Stimulated activated CD4-positive, alpha-beta T cell treated with anti-CD3 and anti-CD28 coated beads, Interleukin-4, amount 100 ng/mL, for 24 hours (primary cell): ENCODE measurements around the gene LRRC8C.

ENCODE experiments used
- DNase-seq: peaks from one replicate; pipeline ENCODE4 v3.0.0-alpha.2; 2020

Gene LRRC8C

GRCh38 chr1:89635825-89636815, 3.2 kb downstream of the LRRC8C start:
- DNase-seq = no peak

GRCh38 chr1:89637496-89637895, 4.6 kb downstream of the LRRC8C start:
- no peak for DNase-seq

- no peak for DNase-seq
Observed at GRCh38 chr1:89640440-89640839, 7.5 kb downstream of the LRRC8C start.

- DNase-seq = no peak
Observed at GRCh38 chr1:89641781-89642180, 8.9 kb downstream of the LRRC8C start.

DNA sequence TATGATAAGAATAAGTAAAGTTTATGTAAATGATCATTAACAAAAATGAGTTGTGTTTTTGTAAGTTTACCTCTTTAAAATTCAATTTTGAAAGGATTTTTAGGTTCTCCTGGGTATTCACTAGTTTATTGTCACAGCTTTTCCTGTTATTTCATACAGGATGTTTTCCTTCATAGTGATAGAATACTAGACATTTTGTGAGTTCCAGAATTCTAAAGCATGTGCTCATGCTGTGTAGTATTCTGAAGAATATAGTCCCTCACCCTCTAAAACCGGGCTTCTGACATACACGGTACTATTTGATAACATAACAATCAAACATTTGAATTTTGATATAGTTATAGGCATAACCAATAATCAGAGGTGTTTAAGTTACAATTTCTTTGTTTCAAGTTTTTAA, 10.7 kb downstream of the LRRC8C start:
- no peak for DNase-seq

DNA sequence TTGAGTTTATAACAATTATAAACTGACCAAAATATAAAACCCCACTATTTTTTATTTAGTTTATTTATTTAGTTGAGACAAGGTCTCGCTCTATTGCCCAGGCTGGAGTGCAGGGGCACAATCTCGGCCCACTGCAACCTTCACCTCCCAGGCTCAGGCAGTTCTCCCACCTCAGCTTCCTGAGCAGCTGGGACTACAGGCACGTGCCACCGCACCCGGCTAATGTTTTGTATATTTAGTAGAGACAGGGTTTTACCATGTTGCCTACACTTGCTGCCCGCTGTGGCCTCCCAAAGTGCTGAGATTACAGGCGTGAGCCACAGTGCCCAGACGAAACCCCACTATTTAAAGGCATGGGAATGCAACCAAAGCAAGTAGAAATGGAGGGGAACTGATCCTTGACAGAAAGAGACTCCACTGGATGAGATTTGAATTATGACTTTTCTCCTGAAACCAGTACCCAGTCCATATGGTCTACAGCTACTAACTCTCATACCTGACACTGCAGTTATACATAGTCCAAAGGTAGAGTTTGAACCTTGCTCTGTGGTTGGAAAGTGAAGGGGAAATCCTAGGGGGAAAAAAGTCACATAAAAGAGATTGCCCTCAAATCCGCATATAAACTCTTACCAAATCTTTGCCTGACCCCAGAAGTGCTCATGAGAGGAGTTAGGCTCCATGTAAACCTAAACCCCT, 11.3 kb downstream of the LRRC8C start:
- no peak for DNase-seq

GRCh38 chr1:89646259-89646658, 13.3 kb downstream of the LRRC8C start:
- DNase-seq = no peak

- DNase-seq = no peak
Observed at GRCh38 chr1:89649783-89650182, 16.9 kb downstream of the LRRC8C start.

GRCh38 chr1:89652373-89652772, 19.5 kb downstream of the LRRC8C start:
- no peak for DNase-seq

DNA sequence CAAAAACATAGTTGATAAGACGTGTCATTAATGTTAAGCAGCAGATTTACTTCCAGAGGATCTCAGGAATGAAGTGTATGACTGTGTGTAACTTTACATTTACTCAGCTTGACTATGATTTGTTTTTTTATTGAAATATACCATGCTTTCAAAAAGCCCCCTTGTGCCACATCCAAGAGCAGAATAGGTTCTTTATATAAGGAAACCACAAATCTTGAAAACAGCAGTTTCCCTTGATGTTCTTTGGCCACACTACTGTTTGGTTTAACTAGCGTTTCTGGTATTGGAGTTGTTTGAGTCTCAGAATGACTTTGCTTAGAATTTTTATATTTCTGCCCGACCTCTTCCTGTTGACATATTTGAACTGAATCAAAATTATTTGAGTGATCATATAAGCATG, 25.0 kb downstream of the LRRC8C start:
- DNase-seq = no peak

DNA sequence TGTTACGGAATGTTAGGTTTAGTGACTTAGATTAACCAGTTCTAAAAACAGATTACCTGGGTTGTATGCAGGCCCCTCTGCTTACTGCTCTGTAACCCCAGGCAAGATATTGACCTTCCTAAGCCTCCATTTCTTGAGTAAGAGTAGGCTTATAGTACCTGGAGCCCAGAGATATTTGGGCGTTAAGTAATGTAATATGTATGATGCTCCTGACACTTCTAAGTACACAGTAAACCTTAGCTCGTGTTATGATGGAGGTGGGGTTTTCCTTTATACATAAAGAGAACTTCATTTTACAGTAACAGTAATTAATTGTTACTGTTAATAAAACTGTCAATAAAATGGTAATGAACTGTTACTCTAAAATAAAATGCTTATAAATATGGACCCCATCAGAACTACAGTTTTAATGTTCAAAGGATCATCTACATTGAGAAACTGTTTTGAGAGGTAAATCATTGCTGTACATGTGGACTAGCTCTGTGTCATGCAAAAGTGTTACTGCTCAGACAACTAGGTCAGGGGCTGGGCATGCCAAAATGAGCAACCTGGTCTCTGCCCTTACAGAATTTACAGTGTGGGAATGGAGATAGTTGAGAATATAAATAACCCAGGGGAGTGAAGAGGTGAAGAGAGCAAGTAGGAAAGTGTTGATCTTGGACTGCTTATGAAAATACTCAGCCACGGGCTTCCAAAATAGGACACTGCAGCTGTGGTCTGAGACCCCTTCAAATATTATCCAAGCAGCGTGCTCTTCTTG, 26.6 kb downstream of the LRRC8C start:
- DNase-seq = no peak

DNA sequence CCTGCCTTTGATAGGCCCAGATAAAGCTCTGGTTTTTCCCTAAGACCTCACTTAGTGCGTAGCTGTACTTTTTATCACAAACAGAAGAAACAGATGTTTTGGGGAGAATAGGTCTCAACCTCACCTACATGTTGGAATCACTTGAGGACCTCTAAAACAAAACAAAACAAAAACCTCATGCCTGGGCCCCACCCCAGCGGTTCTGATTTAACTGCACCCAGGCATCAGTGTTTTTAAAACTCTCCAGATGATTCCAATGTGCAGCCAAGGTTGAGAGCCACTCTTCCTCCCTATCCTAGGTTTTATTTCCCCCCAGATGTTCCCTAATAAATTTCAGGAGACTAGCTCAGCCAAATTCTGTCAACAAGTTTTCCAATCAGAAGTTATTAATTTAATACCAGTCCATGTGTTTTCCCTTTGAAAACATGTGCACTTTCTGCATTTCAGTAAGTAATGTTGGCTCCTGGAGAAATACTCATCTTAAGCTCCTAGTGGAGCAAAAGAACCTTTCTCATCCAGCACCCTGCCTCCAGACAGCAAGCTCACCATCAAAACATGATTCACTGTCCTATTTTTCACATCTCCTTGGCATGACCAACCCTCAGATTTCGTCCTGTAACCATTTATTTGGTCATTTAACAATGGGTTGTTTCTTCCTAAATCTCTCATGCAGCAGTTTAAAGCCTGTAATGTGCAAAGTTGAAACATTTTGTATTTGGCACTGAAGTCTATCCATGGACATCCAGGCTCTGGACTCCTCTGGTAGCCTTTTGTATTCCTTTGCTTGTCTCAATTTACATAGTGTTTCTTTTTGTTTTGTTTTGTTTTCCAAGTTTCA, 27.5 kb downstream of the LRRC8C start:
- no peak for DNase-seq

DNA sequence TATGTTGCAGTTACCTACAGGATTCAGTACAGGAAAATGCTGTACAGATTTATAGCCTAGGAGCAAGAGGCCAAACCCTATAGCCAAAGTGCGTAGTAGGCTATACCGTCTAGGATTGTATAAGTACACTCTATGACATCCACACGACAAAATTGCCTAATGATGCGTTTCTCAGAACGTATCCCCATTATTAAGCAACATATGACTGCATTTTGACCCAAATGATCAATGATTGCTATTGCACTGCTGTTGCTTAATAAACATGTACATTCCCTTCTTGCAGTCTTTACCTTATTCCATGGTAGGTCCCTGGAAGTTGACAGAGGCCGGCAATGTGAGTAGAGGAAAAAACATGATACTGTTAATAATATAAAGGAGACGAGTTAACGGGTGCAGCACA, 33.0 kb downstream of the LRRC8C start:
- DNase-seq = no peak

DNA sequence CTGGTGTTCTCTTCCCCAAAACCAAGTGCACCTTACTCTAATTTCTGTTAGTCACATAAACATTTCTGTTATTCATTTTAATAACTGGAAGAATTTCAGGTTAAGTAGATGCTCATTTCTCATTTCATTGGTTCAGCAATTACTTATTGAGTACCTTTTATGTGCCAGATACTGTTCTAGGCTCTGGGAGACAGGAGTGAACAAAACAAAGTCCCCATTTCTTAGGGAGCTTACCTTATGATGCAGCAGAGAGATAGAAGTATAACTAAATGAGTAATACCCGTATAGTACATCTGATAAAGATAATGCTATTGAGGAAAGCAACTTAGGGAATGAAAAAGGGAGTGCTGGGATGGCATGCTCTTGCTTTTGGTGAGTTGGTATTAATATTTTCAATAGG, 33.7 kb downstream of the LRRC8C start:
- DNase-seq = no peak

DNA sequence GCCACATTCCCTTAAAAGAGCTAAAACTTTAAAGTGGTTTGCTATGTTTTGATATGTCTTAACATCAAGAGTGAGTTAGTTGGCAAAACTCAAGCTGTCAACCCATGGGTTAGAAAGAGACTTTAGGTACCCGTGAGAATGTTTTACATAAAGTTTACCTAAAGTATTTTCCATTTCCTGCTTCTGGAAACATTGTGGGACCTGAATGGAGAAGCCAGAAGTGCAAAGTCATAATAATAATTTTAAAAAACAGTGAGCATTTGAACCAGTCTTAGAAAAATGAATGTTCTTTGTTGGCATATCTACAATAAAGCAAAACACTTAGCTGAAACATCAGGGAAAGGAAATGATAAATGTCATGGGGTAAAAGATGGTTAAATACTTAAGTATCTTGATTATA, 34.8 kb downstream of the LRRC8C start:
- no peak for DNase-seq

GRCh38 chr1:89668961-89669360, 36.0 kb downstream of the LRRC8C start:
- no peak for DNase-seq

DNA sequence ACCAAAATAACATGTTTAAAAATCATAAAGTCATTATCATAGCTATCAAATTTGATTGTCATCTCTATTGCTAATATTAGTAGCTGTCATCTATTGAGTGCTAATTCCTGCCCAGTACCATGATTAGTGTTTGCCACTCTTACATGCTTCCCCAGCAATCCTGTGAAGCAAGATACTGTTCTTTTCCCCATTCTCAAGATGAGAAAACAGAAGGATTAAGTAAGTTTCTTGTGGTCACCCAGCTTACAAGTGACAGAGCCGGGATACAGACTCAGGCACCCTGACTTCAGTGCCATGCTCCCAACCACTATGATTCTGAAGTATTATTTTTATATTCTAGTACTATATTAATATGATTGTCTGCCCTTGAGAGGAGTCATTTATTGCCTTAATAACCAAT, 36.5 kb downstream of the LRRC8C start:
- DNase-seq = no peak

DNA sequence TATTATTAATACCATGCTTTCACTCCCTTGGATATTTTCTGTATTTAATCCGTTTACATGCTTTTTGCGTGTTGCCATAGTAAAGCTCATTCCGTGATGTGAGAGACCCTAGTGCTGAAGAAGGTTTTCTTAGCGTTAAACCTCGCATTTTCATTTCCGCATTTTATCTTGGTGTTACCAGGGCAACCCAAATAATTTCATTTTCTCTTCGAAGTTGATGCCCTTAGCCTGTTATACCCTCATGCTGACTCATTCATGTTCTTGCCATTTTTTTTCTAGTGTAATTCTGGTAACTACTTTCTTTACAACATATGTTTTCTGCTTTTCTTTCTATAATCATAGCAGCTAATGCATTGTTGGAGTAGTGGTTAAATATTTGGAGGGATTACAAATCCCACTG, 37.2 kb downstream of the LRRC8C start:
- no peak for DNase-seq

DNA sequence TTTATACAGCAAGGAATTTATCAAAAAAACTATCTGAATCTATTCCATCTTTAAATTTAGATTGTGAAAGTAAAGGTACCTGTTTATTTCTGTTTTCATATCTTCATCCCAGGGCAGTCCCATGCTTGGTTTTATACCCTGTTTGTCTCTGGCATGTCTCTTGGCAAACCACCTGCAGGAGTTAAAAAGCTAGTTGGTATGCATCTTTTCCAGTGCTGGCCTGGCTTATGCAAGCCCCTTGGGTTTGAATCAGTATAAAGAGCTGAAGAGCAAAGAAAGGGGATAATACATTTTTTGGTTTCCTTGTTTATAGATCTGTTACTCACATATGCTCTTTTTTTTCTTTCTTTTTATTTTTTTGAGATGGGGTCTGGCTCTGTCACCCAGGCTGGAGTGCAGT, 37.8 kb downstream of the LRRC8C start:
- no peak for DNase-seq

- DNase-seq = no peak
Observed at GRCh38 chr1:89671775-89672488, 39.0 kb downstream of the LRRC8C start.

DNA sequence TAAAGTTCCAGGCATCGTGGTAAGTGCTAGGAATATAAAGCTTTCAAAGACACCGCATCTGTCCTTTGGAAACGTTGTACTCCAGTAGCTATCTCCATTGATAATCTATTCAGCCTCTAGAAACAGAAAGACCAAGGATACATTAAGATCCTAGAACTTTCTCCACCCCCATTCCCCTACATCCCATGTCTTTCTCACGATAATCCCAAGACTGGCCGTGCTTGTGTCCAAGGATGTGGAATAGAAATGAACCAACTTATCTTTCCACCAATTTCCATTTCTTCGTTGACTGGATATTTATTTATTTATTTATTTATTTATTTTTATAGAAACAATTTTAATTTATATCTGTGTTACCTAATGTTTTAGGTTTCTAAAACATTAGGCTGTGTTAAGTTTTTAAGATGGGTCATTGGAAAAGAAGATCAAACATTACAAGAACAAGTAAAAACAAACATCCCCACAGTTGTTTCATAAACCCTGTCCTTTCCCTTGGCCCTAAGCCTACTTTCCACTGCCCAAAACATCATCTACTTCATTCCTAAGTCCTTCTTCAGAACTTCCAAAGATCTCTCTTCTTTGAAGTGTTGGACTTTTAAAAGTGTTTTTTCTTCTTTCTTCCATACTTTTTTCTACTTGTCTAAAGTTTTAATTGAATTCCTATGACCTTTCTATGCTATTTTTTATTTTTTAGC, 39.7 kb downstream of the LRRC8C start:
- DNase-seq = no peak
